ENCODE results near the gene MSH6.

MSH6 gene, protein sequence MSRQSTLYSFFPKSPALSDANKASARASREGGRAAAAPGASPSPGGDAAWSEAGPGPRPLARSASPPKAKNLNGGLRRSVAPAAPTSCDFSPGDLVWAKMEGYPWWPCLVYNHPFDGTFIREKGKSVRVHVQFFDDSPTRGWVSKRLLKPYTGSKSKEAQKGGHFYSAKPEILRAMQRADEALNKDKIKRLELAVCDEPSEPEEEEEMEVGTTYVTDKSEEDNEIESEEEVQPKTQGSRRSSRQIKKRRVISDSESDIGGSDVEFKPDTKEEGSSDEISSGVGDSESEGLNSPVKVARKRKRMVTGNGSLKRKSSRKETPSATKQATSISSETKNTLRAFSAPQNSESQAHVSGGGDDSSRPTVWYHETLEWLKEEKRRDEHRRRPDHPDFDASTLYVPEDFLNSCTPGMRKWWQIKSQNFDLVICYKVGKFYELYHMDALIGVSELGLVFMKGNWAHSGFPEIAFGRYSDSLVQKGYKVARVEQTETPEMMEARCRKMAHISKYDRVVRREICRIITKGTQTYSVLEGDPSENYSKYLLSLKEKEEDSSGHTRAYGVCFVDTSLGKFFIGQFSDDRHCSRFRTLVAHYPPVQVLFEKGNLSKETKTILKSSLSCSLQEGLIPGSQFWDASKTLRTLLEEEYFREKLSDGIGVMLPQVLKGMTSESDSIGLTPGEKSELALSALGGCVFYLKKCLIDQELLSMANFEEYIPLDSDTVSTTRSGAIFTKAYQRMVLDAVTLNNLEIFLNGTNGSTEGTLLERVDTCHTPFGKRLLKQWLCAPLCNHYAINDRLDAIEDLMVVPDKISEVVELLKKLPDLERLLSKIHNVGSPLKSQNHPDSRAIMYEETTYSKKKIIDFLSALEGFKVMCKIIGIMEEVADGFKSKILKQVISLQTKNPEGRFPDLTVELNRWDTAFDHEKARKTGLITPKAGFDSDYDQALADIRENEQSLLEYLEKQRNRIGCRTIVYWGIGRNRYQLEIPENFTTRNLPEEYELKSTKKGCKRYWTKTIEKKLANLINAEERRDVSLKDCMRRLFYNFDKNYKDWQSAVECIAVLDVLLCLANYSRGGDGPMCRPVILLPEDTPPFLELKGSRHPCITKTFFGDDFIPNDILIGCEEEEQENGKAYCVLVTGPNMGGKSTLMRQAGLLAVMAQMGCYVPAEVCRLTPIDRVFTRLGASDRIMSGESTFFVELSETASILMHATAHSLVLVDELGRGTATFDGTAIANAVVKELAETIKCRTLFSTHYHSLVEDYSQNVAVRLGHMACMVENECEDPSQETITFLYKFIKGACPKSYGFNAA (N-terminal part only)

DNA sequence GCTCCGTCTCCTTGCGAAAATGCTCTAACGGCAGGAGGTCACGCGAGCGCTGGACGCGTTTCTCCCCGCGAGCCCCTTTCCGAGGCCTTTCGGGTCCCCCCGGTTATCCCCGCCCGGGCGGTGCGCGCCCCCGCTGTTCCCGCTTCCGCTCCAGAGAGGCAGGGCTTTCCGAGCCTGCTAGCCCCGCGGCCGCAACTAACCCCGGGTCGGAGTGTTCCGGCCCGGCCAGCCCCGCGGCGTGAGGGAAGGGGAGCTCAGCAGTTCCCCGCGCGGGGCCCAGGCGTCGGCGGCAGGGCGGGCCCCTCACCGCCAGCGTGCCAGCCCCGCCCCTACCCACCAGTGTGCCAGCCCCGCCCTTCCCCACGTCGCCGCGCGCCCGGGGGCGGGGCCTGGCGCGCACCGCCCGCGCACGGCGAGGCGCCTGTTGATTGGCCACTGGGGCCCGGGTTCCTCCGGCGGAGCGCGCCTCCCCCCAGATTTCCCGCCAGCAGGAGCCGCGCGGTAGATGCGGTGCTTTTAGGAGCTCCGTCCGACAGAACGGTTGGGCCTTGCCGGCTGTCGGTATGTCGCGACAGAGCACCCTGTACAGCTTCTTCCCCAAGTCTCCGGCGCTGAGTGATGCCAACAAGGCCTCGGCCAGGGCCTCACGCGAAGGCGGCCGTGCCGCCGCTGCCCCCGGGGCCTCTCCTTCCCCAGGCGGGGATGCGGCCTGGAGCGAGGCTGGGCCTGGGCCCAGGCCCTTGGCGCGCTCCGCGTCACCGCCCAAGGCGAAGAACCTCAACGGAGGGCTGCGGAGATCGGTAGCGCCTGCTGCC lies at the start of gene MSH6:
MSH6 (plus strand) TSS at position 475 of the 815 bp plus-strand sequence; CDS start at position 564, 89 bp downstream.
- DNase-seq: peak; percentile 82

DNA sequence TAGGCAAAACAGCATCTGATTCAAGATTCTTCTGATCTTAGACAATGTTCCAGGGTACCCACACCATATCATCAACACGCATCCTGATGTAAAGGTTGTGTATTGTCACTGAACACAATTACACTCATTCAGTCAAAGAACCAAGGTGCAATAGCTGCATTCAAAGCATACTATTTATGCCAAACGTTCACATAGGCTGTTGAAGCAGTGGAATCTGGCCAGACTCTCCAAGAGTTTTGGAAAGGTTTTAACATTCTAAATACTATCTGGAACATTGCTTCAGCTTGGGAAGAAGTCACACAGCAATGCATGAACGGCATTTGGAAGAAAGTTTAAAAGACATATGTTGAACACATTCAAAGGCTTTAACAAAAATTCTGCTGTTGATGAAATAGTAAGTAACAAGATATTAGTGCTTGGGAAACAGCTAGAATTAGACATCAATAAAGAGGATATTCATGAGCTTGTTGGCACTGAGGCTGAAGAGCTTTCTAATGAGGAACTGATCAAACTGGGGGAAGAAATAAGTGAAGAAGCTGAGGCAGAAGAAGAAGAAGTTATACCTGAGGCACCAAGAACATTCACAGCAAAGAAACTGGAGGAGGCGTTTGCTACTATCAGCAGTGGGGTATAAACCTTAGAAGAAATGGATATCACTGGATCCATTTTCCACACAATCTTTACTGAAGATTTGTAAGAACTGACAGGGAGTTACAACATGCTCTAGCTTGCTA lies 47.6 kb upstream of the MSH6 start:
- no peak for DNase-seq

DNA sequence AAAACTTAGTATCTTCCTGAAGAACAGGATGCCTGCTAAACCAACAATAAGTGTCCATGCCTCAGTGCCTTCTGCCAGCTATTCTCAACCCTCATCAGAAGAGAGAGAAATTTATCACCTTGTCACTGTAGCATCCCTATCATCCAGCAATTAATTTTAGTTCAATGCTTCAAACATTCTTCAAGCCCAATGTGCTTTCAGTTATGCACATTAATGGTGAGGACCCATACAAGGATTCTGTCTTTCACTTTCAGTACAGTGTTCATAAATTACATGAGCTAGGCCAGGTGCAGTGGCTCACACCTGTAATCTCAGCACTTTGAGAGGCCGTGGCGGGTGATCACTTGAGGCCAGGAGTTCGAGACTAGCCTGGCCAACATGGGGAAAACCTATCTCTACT lies 47.0 kb upstream of the MSH6 start:
- no peak for DNase-seq

DNA sequence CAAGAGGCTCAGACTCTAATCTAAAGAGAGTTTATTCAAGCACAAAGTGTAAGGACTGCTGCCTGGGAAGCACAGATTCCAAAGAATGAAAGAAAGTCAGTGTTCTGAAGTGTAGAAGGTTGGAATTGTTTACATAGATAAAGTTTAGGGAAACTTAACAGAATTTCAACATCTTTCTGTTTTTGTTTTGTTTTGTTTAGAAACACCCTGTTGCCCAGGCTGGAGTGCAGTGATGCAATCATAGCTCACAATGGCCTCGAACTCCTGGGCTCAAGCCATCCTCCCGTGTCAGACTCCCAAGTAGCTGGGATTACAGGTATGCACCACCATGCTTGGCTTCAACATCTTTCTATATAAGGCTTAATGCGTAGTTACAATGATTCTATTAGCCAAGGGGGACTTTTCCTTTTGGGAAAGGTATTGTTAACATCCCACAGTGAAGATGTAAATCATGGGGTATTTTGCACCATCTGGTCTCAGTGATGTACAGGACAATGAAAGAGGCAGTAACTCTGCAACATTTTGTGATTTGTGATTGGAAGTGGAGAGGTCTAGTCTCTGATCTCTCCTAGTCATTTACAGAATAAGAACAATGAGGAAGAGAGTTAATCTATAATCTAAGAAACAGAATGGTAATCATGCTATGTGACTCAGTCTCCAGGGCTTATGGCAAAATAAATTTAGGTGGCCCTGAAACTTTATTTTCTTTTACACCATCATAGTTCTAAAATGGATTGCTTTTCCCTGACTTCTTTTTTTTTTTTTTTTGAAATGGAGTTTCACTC lies 45.6 kb upstream of the MSH6 start:
- no peak for DNase-seq

DNA sequence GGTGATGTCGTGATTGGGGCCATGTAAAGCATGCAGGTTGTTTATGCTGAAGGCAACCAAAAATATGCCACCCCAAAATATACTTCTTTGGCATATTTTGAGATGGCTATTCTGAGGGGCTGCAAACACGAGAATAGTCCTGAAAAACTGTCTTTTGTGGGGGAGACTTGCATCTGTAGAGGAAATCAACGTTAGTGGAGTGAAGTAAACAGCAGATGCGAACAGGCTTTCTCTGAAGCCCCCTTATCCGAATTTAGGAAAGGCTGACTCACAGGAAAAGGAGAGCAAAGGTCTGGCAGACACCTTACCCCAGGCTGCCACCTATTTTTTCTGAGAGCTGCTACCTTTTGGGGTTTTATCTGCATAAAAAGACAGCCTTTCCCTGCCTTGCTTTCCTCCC lies 44.6 kb upstream of the MSH6 start:
- no peak for DNase-seq

DNA sequence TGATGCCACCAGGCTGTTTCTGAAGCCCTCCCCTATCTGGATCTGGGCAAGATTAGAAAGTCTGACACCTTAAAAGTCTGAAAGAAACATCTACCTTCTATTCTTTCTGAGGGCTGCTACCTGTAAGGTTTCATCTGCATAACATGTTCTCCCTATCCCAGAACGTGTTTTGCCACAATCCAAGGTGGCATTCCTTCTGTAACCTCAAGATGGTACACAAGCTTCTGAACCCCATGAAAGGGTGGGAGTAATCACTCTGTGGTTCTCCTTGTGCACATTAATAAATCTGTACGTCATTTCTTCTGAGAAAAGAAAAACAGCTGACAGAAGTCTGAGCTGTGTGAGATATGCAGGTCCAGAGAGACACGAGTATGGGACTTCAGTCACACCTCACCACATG lies 41.8 kb upstream of the MSH6 start:
- no peak for DNase-seq

DNA sequence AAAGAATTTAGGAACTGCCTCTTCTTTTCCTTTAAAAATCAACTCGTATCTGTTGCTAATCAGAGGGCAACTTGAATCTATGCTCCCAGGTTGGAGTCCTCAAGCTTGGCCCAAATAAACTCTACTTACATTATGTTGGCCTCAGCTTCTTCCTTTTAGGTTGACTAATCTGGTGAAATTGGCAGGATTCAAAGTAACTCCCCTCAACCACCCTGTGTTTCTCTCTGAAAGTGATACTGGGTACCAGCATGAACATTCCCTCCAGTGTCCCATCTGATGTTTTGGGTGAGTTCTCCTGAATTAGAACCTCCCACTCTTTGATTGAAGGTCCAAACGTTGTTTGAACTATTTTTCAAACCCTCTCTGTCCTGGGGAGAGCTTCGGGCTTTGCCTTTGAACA lies 41.3 kb upstream of the MSH6 start:
- no peak for DNase-seq

DNA sequence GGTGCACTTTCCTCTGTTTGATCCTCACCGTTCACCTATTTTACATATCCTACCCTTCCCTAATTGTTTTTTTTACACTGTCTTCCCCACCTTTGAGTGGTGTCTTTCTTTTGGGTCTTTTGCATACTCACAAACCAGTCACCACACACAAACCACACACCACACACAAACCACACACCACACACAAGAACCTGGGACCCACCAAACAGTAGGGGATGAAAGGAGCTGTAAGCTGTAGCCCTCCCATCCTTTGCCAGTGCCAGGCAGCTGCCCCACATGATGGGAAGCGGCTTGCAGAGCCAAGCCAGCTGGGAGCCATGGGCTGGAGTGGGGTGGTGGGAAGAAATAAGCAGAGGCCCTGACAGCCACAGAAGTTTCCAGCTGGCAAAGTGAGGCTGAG lies 38.9 kb upstream of the MSH6 start:
- DNase-seq: no peak

DNA sequence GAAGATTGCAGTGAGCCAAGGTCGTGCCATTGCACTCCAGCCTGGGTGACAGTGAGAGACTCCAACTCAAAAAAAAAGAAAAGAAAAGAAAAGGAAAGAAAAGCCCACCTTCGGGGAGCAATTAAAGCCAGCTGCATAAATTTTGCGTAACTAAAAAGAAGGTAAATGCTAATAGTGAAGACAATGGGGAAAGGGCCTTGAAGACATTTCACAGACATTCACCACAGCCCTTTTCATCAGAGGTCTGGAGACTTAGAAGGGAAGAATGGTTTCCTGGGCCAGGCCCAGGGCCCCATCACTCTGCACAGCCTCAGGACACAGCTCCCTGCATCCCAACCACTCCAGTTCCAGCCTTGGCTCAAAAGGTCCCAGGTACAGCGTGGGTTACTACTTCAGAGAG lies 35.1 kb upstream of the MSH6 start:
- DNase-seq: no peak

DNA sequence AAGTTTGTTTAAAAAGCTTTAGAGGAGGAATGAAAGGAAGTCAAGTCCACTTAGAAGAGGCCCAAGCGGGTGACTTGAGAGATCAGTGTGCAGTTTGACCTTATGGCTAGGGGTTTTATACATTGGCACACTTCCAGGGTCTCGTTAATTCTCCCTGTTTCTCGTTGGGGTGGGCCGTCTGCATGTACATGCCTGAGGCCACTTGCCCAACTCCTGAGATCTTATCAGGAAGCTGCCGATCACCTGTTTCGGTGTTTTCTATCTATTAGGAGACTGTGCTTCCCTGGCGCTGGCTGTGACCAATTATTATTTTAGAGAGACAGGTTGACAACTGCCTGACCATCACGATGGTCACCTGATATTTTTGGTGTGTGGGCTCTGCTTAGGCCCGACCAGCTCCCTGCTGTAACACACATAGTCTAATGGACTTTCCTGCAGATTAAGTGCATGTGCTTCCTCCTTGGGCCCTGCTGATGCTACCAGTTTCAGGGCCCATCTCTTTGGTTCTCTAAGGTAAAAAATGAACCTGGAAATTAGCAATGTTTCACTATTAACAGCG lies 31.0 kb upstream of the MSH6 start:
- DNase-seq: peak; percentile 4

DNA sequence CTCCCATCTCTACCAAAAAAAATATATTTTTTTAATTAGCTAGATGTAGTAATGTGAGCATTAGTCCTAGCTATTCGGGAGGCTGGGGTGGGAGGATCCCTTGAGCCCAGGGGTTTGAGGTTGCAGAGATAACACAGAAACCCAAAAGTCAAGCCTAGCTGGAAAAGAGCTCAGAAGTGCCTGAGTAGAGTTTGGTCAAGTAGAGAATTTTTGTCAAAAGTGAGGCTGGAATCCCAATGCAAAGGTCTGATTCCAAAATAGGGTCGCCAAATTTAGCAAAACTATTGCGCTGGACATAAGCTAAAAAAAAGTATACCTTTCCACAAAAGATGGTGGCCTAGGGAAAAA lies 15.5 kb upstream of the MSH6 start:
- DNase-seq: no peak

DNA sequence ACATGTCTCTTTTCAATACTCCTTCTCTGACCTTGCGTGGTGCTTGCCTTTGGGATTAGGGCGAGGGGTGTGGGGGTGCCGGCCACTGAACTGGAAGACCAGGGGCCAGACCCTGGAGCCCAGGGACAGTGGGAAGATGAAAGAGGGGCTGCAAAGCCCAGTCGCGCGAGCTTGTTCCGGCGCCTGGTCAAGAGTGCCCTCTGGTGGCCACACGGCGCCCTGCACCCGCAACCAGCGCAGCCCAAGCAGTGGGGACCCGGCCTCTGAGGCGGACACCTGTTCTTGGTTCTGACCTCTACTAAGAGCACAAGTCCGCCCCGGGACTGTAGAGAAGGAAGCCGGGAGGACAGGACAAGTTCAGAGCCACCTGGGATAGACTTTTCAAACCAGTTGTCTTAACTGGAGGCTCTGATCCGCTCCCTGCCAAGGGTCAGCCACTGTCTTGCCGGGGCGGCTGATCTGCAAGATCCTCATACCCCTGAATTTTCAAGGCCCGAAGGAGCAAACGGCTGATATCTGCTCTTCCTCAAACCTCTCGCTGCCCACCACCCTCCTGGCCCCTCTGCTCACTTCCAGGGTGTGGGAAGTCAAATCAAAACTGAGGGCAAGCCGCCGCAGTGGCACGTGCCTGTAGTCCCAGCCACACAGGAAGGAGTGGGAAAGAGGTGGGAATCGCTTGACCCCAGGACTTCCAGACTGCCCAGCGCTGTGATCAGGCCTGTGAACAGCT lies 14.9 kb upstream of the MSH6 start:
- peak; percentile 23 for DNase-seq

DNA sequence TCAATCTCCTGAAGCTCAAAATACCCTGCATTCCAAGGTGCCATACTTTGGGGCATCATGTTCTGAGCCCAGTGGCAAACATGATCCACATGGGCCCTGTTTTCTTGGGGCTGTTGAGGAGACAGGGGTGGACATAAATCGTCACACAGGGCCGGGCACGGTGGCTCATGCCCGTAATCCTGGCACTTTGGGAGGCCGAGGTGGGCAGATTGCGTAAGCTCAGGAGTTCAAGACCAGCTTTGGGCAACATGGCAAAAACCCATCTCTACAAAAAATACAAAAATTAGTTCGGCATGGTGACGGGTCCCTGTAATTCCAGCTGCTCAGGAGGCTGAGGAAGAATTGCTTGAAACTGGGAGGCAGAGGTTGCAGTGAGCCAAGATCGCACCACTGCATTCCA lies 13.6 kb upstream of the MSH6 start:
- no peak for DNase-seq

DNA sequence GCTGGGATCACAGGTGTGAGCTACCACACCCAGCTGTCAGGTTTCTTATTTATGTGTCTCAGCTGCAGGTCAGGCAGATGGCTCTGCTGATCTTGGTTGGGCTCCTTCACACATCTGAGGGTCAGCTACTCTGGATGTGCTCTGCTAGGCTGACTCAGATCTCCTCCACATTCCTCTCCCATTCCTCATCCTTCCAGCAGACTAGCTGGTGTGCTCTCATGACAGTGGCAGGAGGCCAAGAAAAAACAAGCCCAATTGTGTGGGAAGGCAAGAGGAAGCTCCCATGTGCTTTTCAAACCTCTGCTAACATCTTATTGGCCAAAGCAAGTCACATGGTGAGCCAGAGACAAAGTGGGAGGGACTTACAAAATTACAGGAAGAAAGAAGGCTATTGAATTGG lies 11.7 kb upstream of the MSH6 start:
- no peak for DNase-seq

DNA sequence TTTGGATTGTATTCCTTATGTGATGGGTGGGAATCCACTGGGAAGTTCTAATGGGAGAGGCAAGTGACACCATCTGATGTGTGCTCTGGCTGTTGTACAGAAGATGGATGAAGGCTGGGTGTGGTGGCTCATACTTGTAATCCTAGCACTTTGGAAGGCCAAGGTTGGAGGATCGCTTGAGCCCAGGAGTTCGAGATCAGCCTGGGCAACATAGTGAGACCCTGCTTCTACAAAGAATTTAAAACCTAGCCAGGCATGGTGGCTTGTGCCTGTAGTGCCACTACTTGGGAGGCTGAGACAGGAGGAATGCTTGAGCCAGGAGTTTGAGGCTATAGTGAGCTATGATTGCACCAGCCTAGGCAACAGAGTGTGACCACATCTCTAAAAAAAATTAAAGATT lies 10.6 kb upstream of the MSH6 start:
- no peak for DNase-seq

DNA sequence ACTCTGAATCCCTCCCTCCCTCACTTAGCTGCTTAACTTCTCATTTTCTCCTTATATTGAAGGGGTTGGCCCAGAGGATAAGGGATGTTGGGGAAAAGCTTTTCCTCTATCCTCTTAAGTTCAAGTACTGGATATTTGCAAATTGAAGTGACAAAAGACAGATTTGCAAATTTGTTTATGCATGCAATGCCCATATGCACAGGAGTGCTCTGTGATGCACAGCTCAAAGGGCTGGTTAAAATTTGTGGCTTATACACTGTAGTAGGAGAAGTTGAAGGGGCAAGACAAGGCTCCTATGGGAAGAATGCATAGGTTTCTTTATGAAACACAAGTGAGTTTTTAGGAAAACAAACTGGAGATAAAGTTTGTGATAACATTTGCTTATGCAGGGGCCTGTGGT lies 8.4 kb upstream of the MSH6 start:
- DNase-seq: no peak

DNA sequence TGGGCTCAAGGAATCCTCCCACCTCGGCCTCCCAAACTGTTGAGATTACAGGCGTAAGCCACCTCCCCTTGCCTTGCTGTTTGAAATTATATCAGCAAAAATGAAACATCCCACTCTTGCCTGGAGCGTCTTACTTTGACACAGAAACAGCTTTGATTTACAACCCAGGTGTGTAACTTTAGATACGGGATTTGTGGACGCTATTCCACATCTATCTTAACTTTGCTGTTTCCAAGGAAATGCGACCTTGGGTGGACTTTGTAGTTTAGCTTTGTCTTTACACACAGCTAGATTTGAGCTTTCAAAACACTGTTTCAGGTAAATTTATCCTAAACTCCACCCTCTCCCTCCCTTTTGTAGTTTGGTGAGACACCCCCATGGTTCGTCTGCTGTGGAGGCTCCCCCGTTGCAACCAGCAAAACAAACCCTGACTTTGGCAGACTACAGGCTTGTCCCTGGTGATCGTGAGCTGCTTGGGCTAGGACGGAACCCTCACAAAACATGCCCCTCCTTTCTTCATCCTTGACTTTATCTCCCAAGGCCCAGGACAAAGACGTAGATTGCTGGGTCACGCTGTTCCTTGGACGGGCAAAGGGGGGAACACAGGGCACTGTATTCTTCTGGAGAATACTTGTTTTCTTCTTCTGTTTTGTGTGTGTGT lies 5.5 kb upstream of the MSH6 start:
- DNase-seq: no peak

DNA sequence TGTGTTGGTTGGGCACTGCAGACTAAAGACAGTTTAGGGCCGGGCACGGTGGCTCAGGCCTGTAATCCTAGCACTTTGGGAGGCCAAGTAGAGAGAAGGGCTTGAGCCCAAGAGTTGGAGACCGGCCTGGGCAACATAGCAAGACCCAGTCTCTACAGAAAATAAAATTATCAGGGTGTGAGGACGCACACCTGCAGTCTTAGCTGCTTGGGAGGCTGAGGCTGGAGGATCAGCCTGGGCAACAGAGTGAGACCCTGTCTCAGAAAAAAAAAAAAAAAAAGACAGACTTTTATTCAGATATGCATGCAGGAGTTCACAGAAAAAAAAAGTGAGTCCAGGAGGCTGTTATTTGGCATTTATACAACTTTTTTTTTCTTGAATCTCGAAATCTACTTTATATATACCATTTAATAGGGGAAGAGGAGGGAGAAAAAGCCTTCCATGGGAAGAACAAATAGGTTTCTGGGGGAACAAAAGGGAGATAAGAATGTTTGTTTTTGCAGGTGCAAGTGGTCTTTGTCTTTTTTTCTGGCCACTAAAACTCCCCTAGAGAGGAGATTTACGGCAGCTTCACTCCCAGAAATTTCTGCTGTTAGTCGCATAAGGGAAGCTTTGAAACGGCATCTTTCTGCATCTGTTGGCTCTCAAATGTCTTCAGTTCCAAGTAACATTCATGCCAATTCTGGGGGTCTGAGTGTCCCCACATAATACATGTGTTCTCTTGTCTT lies 4.1 kb upstream of the MSH6 start:
- no peak for DNase-seq

DNA sequence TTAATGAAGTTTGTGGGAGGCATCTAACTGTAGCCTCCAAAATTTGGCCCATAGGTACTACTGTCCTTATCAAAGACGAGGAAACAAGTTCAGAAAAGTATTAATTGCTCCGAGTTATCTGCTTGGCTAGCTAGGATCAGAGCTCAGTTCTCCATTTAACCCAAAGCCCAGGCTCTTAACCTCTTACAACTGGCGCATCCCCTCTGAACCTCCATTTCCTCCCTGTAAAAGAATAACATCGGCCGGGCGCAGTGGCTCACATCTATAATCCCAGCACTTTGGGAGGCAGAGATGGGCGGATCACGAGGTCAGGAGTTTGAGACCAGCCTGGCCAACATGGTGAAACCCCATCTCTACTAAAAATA lies 3.5 kb upstream of the MSH6 start:
- DNase-seq: no peak
